GM23338 (cell line): ENCODE measurements around the gene CCDC57. TPM values are rescaled to one million over a fixed set of nuclear protein-coding genes. Genes with fewer than 3 reads are reported as not detected.

ENCODE experiments used
- ATAC-seq: fragments of 200-7000 bp; cut with Tn5 transposase; 3 replicates; pipeline ENCODE4 v1.9.1; 2020
- DNase-seq: peaks from one replicate; pipeline ENCODE4 v3.0.0-alpha.2; 2015; ENCODE audit warnings: low spot score
- H2AFZ ChIP-seq: fragments of 200-600 bp; sonication (generic); 2 replicates; pipeline ENCODE4 v1.8.0; 2016; ENCODE audit warnings: antibody characterized with exemption, mild to moderate bottlenecking, moderate library complexity
- H3F3A ChIP-seq: fragments of 200-600 bp; sonication (generic); replicated peaks from 2 replicates; pipeline ENCODE4 v1.8.0; 2017; ENCODE audit warnings: antibody characterized with exemption, mixed run types, low read depth
- H3K27ac ChIP-seq: fragments of 200-600 bp; sonication (generic); 2 replicates; pipeline ENCODE4 v1.6.1; 2016; ENCODE audit warnings: low read depth
- H3K27me3 ChIP-seq: fragments of 200-600 bp; sonication (generic); 2 replicates; pipeline ENCODE4 v1.8.0; 2016; ENCODE audit warnings: mild to moderate bottlenecking, mixed run types, moderate library complexity; ENCODE audit not compliant: insufficient read depth
- H3K36me3 ChIP-seq: fragments of 200-600 bp; sonication (generic); 2 replicates; pipeline ENCODE4 v1.8.0; 2016; ENCODE audit warnings: mild to moderate bottlenecking; ENCODE audit not compliant: insufficient read depth
- H3K4me1 ChIP-seq: fragments of 200-600 bp; sonication (generic); 2 replicates; pipeline ENCODE4 v1.8.0; 2016; ENCODE audit warnings: mild to moderate bottlenecking, moderate library complexity; ENCODE audit not compliant: insufficient read depth
- H3K4me2 ChIP-seq: fragments of 200-600 bp; sonication (generic); 2 replicates; pipeline ENCODE4 v1.7.1; 2017; ENCODE audit warnings: mixed run types
- H3K4me3 ChIP-seq: fragments of 200-600 bp; sonication (generic); 2 replicates; pipeline ENCODE4 v1.6.1; 2016; ENCODE audit warnings: mixed run types
- H3K79me2 ChIP-seq: fragments of 200-600 bp; sonication (generic); replicated peaks from 2 replicates; pipeline ENCODE4 v1.8.0; 2017; ENCODE audit warnings: mild to moderate bottlenecking; ENCODE audit not compliant: insufficient read depth
- H3K9me2 ChIP-seq: fragments of 200-600 bp; sonication (generic); 2 replicates; pipeline ENCODE4 v1.8.0; 2017; ENCODE audit not compliant: insufficient read depth
- H4K20me1 ChIP-seq: fragments of 200-600 bp; sonication (generic); replicated peaks from 2 replicates; pipeline ENCODE4 v1.8.0; 2017; ENCODE audit warnings: mild to moderate bottlenecking; ENCODE audit not compliant: insufficient read depth
- H3K27ac Mint-ChIP-seq: 2 replicates; pipeline ENCODE4 v1.8.0; 2020; ENCODE audit warnings: inconsistent platforms, mild to moderate bottlenecking, moderate library complexity, mixed read lengths
- H3K27me3 Mint-ChIP-seq: 3 replicates; pipeline ENCODE4 v1.8.0; 2022; ENCODE audit warnings: low read depth, mild to moderate bottlenecking, moderate library complexity, mixed read lengths, inconsistent platforms; ENCODE audit not compliant: insufficient read depth, poor library complexity
- H3K36me3 Mint-ChIP-seq: 3 replicates; pipeline ENCODE4 v1.8.0; 2021; ENCODE audit warnings: low read depth, mild to moderate bottlenecking, inconsistent platforms, moderate library complexity, mixed read lengths
- H3K4me1 Mint-ChIP-seq: 3 replicates; pipeline ENCODE4 v1.8.0; 2020; ENCODE audit warnings: mild to moderate bottlenecking, inconsistent platforms, mixed read lengths
- H3K4me3 Mint-ChIP-seq: 3 replicates; pipeline ENCODE4 v1.8.0; 2021; ENCODE audit warnings: moderate library complexity, mild to moderate bottlenecking, inconsistent platforms, mixed read lengths
- H3K9me3 Mint-ChIP-seq: 3 replicates; pipeline ENCODE4 v1.8.0; 2020; ENCODE audit warnings: moderate library complexity, mild to moderate bottlenecking, inconsistent platforms, mixed read lengths
- CREB1 ChIP-seq: fragments of 250-450 bp; sonication (Bioruptor Pico); IDR thresholded peaks from 2 replicates; pipeline ENCODE4 v1.5.0; 2020; ENCODE audit warnings: low read depth, mild to moderate bottlenecking, moderate library complexity
- EZH2 ChIP-seq: fragments of 200-600 bp; sonication (generic); IDR thresholded peaks from one replicate; pipeline ENCODE4 v1.8.0; 2017; ENCODE audit warnings: antibody characterized with exemption, mild to moderate bottlenecking, low read depth; ENCODE audit not compliant: unreplicated experiment
- EZH2phosphoT487 ChIP-seq: fragments of 200-600 bp; sonication (generic); IDR thresholded peaks from one replicate; pipeline ENCODE4 v1.8.1; 2018; ENCODE audit warnings: antibody characterized with exemption; ENCODE audit not compliant: unreplicated experiment
- JUNB ChIP-seq: IDR thresholded peaks from one replicate; pipeline ENCODE4 v1.6.1; 2016; ENCODE audit warnings: antibody characterized with exemption; ENCODE audit not compliant: unreplicated experiment
- POLR2AphosphoS5 ChIP-seq: IDR thresholded peaks from 2 replicates; pipeline ENCODE4 v1.6.1; 2016; ENCODE audit warnings: antibody characterized with exemption, low read depth
- ZNF331 ChIP-seq: fragments of 250-450 bp; sonication (Bioruptor Pico); IDR thresholded peaks from 2 replicates; pipeline ENCODE4 v1.5.0; 2020; ENCODE audit warnings: low read depth, mild to moderate bottlenecking, moderate library complexity
- polyA plus RNA-seq: library from polyadenylated mRNA; unstranded; fragments of >200 nt; fragmentation: Nextera tagmentation; extraction: Ambion mirVana; gene quantifications from 2 replicates; pipeline ENCODE4 v1.2.1, GENCODE V29; 2016
- total RNA-seq: library from RNA; depleted of rRNA; stranded (reverse); fragments of >200 nt; shearing (Covaris generic); gene quantifications from 2 replicates; pipeline ENCODE4 v1.2.3, GENCODE V29; 2014
- TF ChIP-seq, protein P1 (sequence below): IDR thresholded peaks from one replicate; pipeline ENCODE4 v1.6.1; 2018; ENCODE audit warnings: antibody characterized with exemption; ENCODE audit not compliant: unreplicated experiment
- TF ChIP-seq, protein P2 (sequence below): IDR thresholded peaks from 2 replicates; pipeline ENCODE4 v1.6.1; 2016; ENCODE audit warnings: antibody characterized with exemption
- TF ChIP-seq, protein P3 (sequence below), 2 experiments: fragments of 200-600 bp in 1 of 2; sonication (generic) in 1 of 2; conservative IDR thresholded peaks; 2 replicates each; pipeline versions ENCODE4 v1.5.1 to v1.6.1; 2016 to 2017; ENCODE audit warnings: antibody characterized with exemption in 2 of 2, low read depth in 2 of 2, mild to moderate bottlenecking in 2 of 2, moderate library complexity in 1 of 2

Gene CCDC57
- total and polyA plus RNA-seq, 2 experiments from 2014 or later, result 7.0 to 16.3 TPM

DNA sequence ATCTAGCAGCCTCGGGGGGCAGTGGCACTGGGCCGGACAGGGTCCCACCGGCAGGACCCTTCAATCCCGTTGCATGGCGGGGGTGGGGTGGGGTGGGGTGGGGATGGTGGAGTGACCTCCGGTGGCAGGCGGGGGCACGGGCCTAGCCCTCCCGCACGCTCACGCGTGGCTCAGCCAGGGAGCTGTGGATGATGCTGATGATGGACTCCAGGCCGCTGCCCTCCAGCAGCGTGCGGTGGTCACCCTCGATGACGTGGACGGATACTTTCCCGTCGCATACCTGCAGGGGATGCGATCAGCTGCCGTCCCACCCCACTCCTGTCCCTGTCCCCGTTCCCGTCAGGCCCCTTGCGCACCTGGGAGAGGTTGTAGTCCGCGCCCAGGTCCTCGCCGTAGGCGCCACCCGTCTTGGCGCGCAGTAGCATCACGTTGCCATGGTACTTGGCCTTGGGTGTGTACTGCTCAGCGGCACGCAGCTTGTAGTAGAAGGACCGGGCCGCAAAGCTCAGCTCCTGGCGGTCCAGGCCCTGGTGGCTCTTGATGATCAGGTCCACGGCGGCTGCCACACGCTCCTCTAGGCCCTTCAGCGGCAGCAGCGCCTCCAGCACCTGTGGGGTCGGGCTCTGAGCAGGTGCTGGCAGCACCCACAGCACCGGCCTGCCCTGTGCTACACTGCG lies 133.5 kb downstream of the CCDC57 start:
- Histone ChIP-seq H4K20me1 (peaks cover 8% of the 10 kb centered on the region), H3K27ac (no peak overlapping the region), H3K4me2 (no peak overlapping the region), H3K4me3 (no peak overlapping the region), H3K79me2 (no peaks in the 10 kb centered on the region), H2AFZ (no peak overlapping the region), H3K9me2 (no peaks in the 10 kb centered on the region), H3K27me3 (no peaks in the 10 kb centered on the region), H3F3A (peaks cover 25% of the 10 kb centered on the region), H3K4me1 (no peaks in the 10 kb centered on the region), H3K36me3 (peaks cover 10% of the 10 kb centered on the region; the same call in 1 of the 2 replicates)
- H3K9me3 Mint-ChIP-seq, result no peaks in the 10 kb centered on the region; the same call in 1 of the 3 replicates
- no peak overlapping the region for H3K27ac Mint-ChIP-seq
- H3K36me3 Mint-ChIP-seq, result peaks cover 43% of the 10 kb centered on the region
- H3K4me1 Mint-ChIP-seq, result peaks cover 3% of the 10 kb centered on the region
- H3K4me3 Mint-ChIP-seq, result no peak overlapping the region
- TF ChIP-seq, protein P1, sequence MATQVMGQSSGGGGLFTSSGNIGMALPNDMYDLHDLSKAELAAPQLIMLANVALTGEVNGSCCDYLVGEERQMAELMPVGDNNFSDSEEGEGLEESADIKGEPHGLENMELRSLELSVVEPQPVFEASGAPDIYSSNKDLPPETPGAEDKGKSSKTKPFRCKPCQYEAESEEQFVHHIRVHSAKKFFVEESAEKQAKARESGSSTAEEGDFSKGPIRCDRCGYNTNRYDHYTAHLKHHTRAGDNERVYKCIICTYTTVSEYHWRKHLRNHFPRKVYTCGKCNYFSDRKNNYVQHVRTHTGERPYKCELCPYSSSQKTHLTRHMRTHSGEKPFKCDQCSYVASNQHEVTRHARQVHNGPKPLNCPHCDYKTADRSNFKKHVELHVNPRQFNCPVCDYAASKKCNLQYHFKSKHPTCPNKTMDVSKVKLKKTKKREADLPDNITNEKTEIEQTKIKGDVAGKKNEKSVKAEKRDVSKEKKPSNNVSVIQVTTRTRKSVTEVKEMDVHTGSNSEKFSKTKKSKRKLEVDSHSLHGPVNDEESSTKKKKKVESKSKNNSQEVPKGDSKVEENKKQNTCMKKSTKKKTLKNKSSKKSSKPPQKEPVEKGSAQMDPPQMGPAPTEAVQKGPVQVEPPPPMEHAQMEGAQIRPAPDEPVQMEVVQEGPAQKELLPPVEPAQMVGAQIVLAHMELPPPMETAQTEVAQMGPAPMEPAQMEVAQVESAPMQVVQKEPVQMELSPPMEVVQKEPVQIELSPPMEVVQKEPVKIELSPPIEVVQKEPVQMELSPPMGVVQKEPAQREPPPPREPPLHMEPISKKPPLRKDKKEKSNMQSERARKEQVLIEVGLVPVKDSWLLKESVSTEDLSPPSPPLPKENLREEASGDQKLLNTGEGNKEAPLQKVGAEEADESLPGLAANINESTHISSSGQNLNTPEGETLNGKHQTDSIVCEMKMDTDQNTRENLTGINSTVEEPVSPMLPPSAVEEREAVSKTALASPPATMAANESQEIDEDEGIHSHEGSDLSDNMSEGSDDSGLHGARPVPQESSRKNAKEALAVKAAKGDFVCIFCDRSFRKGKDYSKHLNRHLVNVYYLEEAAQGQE, result no peak
- no peak for TF ChIP-seq EZH2
- DNase-seq (no peak), ATAC-seq (no peak)
- H3K27me3 Mint-ChIP-seq, result peaks cover 29% of the 10 kb centered on the region

DNA sequence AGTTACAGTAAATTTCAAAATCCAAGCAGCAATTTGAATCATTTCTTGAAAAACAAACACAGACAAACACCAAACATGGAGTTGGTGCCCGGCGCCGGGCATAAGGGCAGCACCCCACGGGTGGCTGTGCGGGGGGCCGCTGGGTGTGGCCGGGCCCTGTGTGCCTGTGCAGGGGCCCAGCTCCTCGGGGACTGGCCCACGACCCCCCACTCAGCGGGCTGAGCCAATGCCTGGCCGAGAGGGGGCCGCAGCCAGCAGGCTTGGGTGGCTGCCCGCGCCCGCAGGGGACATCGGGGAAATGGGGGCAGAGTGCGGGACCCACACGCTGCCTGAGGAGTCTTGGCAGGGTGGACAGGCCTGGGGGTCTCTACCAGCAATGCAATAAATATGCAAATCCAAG lies 134.2 kb downstream of the CCDC57 start:
- no peak overlapping the region for H3K4me3 ChIP-seq
- peaks cover 8% of the 10 kb centered on the region; the same call in 1 of the 2 replicates for H4K20me1 ChIP-seq
- no peaks in the 10 kb centered on the region; the same call in 1 of the 3 replicates for H3K9me3 Mint-ChIP-seq
- H3K9me2 ChIP-seq, result no peaks in the 10 kb centered on the region
- peaks cover 3% of the 10 kb centered on the region for H3K4me1 Mint-ChIP-seq
- H3K27me3 Mint-ChIP-seq, result peaks cover 28% of the 10 kb centered on the region
- no peak overlapping the region for H3K27ac ChIP-seq
- H2AFZ ChIP-seq, result no peak overlapping the region
- no peak overlapping the region for H3K27ac Mint-ChIP-seq
- no peaks in the 10 kb centered on the region; the same call in 1 of the 2 replicates for H3K27me3 ChIP-seq
- peaks cover 39% of the 10 kb centered on the region for H3K36me3 Mint-ChIP-seq
- no peak for ATAC-seq
- DNase-seq, result no peak
- H3F3A ChIP-seq, result peaks cover 23% of the 10 kb centered on the region
- peaks cover 10% of the 10 kb centered on the region; the same call in 1 of the 2 replicates for H3K36me3 ChIP-seq
- H3K4me1 ChIP-seq, result no peaks in the 10 kb centered on the region
- H3K4me2 ChIP-seq, result no peak overlapping the region
- no peaks in the 10 kb centered on the region for H3K79me2 ChIP-seq
- H3K4me3 Mint-ChIP-seq, result no peak overlapping the region; the same call in 2 of the 3 replicates
- TF ChIP-seq JUNB (no peak), EZH2 (no peak), ZNF331 (CRISPR knock-in tag) (no peak), EZH2phosphoT487 (no peak), CREB1 (CRISPR knock-in tag) (no peak), POLR2AphosphoS5 (no peak)
- TF ChIP-seq, protein P1, result no peak
- TF ChIP-seq, protein P2, sequence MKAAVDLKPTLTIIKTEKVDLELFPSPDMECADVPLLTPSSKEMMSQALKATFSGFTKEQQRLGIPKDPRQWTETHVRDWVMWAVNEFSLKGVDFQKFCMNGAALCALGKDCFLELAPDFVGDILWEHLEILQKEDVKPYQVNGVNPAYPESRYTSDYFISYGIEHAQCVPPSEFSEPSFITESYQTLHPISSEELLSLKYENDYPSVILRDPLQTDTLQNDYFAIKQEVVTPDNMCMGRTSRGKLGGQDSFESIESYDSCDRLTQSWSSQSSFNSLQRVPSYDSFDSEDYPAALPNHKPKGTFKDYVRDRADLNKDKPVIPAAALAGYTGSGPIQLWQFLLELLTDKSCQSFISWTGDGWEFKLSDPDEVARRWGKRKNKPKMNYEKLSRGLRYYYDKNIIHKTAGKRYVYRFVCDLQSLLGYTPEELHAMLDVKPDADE, result no peak
- TF ChIP-seq, protein P3, sequence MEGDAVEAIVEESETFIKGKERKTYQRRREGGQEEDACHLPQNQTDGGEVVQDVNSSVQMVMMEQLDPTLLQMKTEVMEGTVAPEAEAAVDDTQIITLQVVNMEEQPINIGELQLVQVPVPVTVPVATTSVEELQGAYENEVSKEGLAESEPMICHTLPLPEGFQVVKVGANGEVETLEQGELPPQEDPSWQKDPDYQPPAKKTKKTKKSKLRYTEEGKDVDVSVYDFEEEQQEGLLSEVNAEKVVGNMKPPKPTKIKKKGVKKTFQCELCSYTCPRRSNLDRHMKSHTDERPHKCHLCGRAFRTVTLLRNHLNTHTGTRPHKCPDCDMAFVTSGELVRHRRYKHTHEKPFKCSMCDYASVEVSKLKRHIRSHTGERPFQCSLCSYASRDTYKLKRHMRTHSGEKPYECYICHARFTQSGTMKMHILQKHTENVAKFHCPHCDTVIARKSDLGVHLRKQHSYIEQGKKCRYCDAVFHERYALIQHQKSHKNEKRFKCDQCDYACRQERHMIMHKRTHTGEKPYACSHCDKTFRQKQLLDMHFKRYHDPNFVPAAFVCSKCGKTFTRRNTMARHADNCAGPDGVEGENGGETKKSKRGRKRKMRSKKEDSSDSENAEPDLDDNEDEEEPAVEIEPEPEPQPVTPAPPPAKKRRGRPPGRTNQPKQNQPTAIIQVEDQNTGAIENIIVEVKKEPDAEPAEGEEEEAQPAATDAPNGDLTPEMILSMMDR (conservative IDR thresholded peaks at IDR 0.05; ENCODE audit: low read depth in 2 of 2), result no peak
